Smooth muscle cell of the pulmonary artery (primary cell): Measurements from ENCODE around the gene CNTRL. TPM values are rescaled to one million over a fixed set of nuclear protein-coding genes. Genes with fewer than 3 reads are reported as not detected.

ENCODE experiments used
- total RNA-seq: library from RNA; depleted of rRNA; stranded (reverse); fragments of >200 nt; gene quantifications from 2 replicates; pipeline ENCODE4 v1.2.3, GENCODE V29; 2014

The CNTRL gene, protein sequence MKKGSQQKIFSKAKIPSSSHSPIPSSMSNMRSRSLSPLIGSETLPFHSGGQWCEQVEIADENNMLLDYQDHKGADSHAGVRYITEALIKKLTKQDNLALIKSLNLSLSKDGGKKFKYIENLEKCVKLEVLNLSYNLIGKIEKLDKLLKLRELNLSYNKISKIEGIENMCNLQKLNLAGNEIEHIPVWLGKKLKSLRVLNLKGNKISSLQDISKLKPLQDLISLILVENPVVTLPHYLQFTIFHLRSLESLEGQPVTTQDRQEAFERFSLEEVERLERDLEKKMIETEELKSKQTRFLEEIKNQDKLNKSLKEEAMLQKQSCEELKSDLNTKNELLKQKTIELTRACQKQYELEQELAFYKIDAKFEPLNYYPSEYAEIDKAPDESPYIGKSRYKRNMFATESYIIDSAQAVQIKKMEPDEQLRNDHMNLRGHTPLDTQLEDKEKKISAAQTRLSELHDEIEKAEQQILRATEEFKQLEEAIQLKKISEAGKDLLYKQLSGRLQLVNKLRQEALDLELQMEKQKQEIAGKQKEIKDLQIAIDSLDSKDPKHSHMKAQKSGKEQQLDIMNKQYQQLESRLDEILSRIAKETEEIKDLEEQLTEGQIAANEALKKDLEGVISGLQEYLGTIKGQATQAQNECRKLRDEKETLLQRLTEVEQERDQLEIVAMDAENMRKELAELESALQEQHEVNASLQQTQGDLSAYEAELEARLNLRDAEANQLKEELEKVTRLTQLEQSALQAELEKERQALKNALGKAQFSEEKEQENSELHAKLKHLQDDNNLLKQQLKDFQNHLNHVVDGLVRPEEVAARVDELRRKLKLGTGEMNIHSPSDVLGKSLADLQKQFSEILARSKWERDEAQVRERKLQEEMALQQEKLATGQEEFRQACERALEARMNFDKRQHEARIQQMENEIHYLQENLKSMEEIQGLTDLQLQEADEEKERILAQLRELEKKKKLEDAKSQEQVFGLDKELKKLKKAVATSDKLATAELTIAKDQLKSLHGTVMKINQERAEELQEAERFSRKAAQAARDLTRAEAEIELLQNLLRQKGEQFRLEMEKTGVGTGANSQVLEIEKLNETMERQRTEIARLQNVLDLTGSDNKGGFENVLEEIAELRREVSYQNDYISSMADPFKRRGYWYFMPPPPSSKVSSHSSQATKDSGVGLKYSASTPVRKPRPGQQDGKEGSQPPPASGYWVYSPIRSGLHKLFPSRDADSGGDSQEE (N-terminal part only)
- total RNA-seq = 2.7 and 2.9 TPM in 2 replicates

DNA sequence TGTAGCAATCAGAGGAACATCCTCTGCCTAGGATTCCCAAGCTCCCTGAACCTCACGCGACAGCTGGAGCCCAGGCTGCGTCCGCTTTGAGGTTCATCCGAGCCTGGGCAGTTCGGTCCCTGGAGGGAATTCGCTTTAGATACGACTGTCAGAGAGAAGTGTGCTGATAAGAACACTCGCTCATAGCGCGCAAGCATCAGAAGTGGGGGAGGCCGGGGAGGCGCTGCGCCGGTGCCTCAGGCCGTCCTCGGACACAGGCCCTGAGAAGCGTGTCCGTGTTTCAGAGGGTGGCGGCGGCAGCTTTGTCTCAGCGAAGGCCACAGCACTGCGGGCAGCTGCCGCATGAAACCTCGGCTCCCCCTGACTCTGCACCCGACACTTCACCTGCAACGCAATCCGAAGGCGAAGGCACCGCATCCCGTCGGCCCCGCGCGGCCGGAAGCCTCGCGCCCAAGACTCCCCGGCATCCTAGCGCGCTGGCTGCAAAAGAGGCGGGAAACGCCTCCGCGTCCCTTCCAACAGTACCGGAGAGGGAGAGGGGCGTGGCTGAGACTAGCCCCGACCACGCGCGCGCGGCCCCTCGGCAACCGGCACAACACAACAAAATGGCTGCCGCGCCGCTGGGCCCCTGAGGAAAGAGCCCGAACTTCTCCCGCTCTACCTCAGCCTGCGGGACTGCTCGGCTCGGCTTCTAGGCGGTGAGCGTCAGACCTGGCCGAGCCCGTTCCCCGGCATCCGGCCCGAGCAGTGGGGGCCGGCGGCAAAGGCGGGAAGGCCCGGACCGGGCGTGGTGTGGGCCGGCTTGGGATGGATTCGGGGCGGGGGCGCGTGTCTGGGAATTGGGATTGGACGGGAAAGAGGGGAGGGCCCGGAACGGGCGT is at the start of gene CNTRL:
Gene CNTRL (plus strand): TSS at position 586 of the 881 bp plus-strand sequence. CDS start 13,372 bp downstream, outside the sequence.

GRCh38 chr9:121050128-121050988 is 24.4 kb upstream of the CNTRL start, which contains the start of gene C5:
Gene C5 (minus strand): TSS chr9:121050275. CDS start chr9:121050246, 29 bp downstream.

GRCh38 chr9:121201738-121202533 is 127.2 kb downstream of the CNTRL start, which contains the start of gene RAB14:
Gene RAB14 (minus strand): TSS chr9:121201869. CDS start chr9:121193412, 8,457 bp downstream.

Other genes starting within 250 kb of the CNTRL start
- gene PSMD5, start 232.0 kb upstream of the CNTRL start, total RNA-seq = 27.3 and 35.1 TPM in 2 replicates
- 28.2 and 31.9 TPM in 2 replicates for gene PHF19, start 197.8 kb upstream of the CNTRL start, total RNA-seq
- 9.3 and 13.3 TPM in 2 replicates for gene TRAF1, start 148.2 kb upstream of the CNTRL start, total RNA-seq
- gene C5, start 24.7 kb upstream of the CNTRL start, total RNA-seq = 5.1 and 5.3 TPM in 2 replicates
- 38.3 and 50.4 TPM in 2 replicates for gene RAB14, start 126.9 kb downstream of the CNTRL start, total RNA-seq
- gene GSN, start 193.2 kb downstream of the CNTRL start, total RNA-seq = 602 and 638 TPM in 2 replicates